Esophagus squamous epithelium (tissue), 4 donors: Measurements from ENCODE around the gene MEPE.

Source experiments
- POLR2A ChIP-seq, 4 donors: fragments of 450-650 bp; IDR thresholded peaks; one replicate each; pipeline ENCODE4 v1.6.1; 2017; ENCODE audit warnings: antibody characterized with exemption in 4 of 4, mild to moderate bottlenecking in 4 of 4, moderate library complexity in 3 of 4
- TF ChIP-seq, protein P1 (sequence below), 6 experiments: fragments of 450-650 bp in 4 of 6; fragments of 200-600 bp in 2 of 6; sonication (generic) in 2 of 6; IDR thresholded peaks; one replicate each; pipeline ENCODE4 v1.5.1; 2016 to 2019; ENCODE audit warnings: antibody characterized with exemption in 6 of 6, mild to moderate bottlenecking in 4 of 6, moderate library complexity in 4 of 6

DNA sequence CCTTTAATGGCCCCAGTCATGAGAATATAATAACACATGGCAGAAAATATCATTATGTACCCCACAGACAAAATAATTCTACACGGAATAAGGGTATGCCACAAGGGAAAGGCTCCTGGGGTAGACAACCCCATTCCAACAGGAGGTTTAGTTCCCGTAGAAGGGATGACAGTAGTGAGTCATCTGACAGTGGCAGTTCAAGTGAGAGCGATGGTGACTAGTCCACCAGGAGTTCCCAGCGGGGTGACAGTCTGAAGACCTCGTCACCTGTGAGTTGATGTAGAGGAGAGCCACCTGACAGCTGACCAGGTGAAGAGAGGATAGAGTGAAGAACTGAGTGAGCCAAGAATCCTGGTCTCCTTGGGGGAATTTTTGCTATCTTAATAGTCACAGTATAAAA is 13.5 kb downstream of the MEPE start:
- TF ChIP-seq, protein P1, sequence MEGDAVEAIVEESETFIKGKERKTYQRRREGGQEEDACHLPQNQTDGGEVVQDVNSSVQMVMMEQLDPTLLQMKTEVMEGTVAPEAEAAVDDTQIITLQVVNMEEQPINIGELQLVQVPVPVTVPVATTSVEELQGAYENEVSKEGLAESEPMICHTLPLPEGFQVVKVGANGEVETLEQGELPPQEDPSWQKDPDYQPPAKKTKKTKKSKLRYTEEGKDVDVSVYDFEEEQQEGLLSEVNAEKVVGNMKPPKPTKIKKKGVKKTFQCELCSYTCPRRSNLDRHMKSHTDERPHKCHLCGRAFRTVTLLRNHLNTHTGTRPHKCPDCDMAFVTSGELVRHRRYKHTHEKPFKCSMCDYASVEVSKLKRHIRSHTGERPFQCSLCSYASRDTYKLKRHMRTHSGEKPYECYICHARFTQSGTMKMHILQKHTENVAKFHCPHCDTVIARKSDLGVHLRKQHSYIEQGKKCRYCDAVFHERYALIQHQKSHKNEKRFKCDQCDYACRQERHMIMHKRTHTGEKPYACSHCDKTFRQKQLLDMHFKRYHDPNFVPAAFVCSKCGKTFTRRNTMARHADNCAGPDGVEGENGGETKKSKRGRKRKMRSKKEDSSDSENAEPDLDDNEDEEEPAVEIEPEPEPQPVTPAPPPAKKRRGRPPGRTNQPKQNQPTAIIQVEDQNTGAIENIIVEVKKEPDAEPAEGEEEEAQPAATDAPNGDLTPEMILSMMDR (IDR thresholded peaks at IDR 0.05) = no peak
- no peak for TF ChIP-seq POLR2A (IDR thresholded peaks at IDR 0.05)
